Measurements from ENCODE around the gene HSFX3.
"Not testable (repeated sequence)": the region's sequence is repeated elsewhere in the genome, so short reads cannot be mapped to it uniquely, and the experiment has no call there.

The HSFX3 gene

GRCh38 chrX:149541521-149542047, 8.1 kb downstream of the HSFX3 start:
- POLR2A ChIA-PET, result interaction anchor here (2.1 to 3.2 kb wide), 3 partner anchors 28 to 398 kb away, joined by 9 to 30 read pairs (median 17); partner anchors contain the start of genes EOLA2 and IDS
- TF ChIP-seq, protein P1, sequence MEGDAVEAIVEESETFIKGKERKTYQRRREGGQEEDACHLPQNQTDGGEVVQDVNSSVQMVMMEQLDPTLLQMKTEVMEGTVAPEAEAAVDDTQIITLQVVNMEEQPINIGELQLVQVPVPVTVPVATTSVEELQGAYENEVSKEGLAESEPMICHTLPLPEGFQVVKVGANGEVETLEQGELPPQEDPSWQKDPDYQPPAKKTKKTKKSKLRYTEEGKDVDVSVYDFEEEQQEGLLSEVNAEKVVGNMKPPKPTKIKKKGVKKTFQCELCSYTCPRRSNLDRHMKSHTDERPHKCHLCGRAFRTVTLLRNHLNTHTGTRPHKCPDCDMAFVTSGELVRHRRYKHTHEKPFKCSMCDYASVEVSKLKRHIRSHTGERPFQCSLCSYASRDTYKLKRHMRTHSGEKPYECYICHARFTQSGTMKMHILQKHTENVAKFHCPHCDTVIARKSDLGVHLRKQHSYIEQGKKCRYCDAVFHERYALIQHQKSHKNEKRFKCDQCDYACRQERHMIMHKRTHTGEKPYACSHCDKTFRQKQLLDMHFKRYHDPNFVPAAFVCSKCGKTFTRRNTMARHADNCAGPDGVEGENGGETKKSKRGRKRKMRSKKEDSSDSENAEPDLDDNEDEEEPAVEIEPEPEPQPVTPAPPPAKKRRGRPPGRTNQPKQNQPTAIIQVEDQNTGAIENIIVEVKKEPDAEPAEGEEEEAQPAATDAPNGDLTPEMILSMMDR (IDR thresholded peaks at IDR 0.05; ENCODE audit: control extremely low read depth, extremely low read depth, low read depth, missing control alignments), result no peak
- CTCF ChIA-PET, result interaction anchor here (1.1 kb wide), 1 partner anchor 29 kb away, joined by 3 read pairs; no protein-coding TSS in a partner anchor
- no peak for DNase-seq (ENCODE audit: extremely low spot score)

DNA sequence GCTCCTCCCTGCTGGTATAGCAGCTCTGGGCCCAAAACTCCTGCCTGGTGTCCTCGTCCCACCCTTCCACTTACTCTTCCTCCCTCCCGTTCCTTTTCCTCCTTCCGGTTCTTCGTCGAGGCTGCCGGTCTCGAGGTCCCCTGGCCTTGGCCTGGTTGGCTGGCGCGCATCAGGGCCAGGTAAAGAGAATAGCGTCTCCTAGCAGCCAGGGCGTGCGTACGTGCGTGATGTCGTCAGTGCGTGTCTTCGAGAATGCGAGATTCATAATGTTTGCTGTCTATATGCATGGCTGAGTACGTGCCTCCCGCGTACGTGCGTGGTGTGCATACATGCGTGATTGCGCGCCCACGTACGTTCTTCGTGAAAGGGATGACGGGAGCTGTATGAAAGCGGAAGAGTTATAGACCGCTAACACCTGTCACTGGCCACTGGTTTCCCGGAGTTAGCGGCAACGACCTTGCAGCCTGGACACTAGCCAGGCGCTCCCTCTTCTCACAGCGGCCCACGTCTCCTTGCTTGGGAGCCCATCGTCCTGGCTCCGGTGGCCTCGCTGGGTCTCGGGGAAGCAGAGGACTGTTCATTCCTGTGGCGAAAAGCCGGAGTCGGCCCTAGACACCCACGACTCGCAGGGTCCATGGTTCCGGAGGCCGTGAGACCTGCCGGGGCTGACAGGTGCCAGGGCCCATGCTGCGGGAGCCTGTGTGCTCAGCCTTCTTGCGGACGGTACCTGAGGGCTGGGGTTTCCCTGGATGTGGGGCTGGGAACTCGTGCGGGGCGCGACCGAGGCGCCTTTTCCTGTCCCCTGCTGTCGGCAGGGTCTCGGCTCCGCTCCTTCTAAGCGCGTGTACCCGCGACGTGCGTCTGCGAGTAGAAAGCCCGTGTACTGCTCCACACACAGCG, 8.9 kb downstream of the HSFX3 start, which contains the start of gene EOLA1:
Gene EOLA1, plus strand, starts transcription at position 392 of the 900 bp plus-strand sequence. CDS start 4,619 bp downstream, outside the sequence.
- CTCF ChIA-PET, result interaction anchor here (0.6 to 1.8 kb wide), 6 partner anchors 10 to 397 kb away, joined by 3 to 11 read pairs (median 4); partner anchors contain the start of gene EOLA2
- DNase-seq (ENCODE audit: extremely low spot score), result peak; percentile 71
- POLR2A ChIA-PET, result interaction anchor here (0.6 to 3.2 kb wide), 6 partner anchors 9 to 1644 kb away, joined by 4 to 30 read pairs (median 10); partner anchors contain the start of genes EOLA2 and IDS
- TF ChIP-seq, protein P1 (IDR thresholded peaks at IDR 0.05; ENCODE audit: control extremely low read depth, extremely low read depth, low read depth, missing control alignments), result no peak

GRCh38 chrX:149540131-149540620, 9.5 kb downstream of the HSFX3 start:
- ChIA-PET POLR2A (interaction anchor here (0.6 to 3.2 kb wide), 6 partner anchors 9 to 1644 kb away, joined by 4 to 30 read pairs (median 10); partner anchors contain the start of genes EOLA2 and IDS), CTCF (interaction anchor here (0.6 to 1.8 kb wide), 7 partner anchors 10 to 398 kb away, joined by 3 to 11 read pairs (median 5); partner anchors contain the start of gene EOLA2)
- peak; percentile 87 for DNase-seq (ENCODE audit: extremely low spot score)
- TF ChIP-seq, protein P1 (IDR thresholded peaks at IDR 0.05; ENCODE audit: control extremely low read depth, extremely low read depth, low read depth, missing control alignments), result no peak

DNA sequence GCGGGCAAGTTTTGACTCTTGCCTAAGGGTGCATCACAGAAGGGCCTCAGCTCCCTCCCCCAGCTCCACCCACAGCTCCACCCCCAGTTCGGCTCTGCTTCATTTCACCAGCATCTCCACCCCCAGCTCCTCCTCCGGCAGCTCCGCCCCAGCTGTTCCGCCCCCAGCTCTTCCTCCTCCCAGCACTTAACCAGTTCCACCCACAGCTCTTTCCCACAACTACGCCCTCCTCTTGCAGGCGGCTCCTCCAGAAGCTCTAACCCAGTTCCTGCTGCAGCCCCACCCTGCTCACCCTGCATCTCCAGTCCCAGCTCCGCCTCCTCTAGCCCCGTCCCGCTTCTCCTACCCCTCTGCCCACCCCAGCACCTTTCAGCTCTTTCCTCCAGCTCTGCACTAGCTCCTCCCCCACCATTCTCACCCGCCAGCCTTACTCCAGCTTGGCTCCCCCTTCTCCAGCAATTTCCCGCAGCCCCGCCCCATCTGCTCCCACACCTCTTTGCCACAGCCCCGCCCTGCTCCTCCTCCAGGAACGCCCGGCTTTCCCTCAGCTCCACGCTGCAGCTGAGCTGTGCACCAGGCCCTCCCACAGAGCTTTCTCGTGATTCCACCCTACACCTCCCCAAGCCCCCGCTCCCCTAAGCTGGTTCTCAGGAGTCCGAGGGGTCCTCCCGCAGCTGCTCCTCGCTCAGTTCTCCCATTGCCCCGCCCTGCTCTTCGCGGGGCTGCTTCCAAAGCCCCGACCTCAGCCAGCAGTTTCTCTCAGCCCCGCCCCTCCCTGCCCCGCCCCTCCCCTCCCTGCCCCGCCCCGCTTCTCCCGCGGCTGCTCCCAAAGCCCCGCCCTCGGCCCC, 10.2 kb downstream of the HSFX3 start:
- TF ChIP-seq, protein P1 (IDR thresholded peaks at IDR 0.05; ENCODE audit: control extremely low read depth, extremely low read depth, low read depth, missing control alignments), result no peak
- peak; percentile 79 for DNase-seq (ENCODE audit: extremely low spot score)
- ChIA-PET CTCF (interaction anchor here (0.9 to 1.8 kb wide), 5 partner anchors 9 to 399 kb away, joined by 3 to 11 read pairs (median 5); partner anchors contain the start of gene EOLA2), POLR2A (interaction anchor here (1.6 to 3.2 kb wide), 5 partner anchors 8 to 400 kb away, joined by 4 to 30 read pairs (median 10); partner anchors contain the start of genes EOLA2 and IDS)

DNA sequence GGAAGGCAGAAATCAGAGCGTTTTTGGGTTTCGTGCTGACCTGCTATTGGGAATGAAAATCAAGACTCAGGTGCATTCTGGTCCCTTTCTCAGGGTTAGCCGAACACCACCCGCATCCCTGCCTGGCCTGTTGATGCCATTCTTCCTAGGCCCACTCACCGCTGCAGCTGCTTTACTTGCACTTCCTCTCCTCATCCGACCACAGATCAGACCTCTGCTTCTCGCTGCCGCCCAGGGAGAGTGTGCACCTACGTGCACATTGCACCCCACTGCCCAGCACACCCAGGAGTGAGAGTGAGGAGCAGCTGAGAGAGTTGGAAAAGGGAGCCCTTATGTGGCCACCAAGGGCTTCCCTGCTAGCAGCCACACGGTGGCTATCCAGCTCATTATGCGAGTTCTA, 12.2 kb downstream of the HSFX3 start:
- POLR2A ChIA-PET; DNase-seq (ENCODE audit: extremely low spot score); CTCF ChIA-PET: not testable (repeated sequence)

DNA sequence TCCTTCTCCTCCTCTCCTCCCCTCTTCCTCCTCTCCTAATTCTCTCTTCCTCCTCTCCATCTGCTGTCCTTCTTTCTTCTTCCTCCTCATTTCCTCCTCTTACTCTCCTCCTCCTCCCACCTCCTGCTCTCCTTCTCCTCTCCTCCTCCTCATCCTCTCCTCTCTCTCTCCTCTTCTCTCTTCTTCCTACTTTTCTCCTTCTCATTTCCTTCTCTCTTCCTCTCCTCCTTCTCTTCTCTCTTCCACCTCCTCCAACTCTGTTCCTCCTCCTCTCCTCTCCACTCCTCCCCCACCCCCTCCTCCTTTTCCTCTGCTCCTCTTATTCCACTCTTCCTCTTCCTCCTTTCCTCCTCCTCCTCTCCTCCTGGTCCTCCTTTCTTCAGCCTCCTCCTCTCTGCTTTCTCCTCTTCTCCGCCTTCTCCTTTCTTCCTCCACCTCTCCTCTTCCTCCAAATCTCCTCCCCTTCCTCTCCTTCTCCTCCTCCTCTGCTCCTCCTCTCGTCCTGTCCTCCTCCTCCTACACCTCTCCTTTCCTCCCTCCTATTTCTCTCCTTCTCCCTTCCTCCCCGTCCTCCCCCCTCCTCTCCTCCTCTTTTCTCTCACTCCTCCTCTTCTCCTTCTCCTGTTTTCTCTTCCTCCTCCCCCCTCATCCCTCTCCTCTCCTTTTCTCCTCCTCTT, 14.7 kb downstream of the HSFX3 start:
- POLR2A ChIA-PET; CTCF ChIA-PET; DNase-seq (ENCODE audit: extremely low spot score): not testable (repeated sequence)

DNA sequence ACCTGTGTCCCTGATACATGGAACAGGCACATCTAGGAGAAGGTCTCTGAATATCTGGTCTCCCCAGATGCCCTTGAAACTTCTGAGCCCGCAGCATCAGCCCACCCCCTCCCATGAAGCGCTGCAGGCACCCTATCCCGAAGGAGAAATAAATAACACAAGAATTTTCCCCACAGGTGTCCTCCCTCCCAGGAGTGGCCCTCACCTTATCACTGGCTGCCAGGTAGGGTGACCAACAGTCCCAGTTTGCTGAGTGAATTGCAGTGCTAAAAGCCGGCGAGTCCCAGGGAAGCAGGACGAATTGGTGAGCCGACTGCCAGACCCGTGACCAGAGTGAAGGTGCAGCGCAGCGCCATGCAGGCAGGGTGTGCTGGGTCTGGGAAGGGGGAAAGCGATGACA, 15.7 kb downstream of the HSFX3 start:
- DNase-seq (ENCODE audit: extremely low spot score); CTCF ChIA-PET; POLR2A ChIA-PET: not testable (repeated sequence)

DNA sequence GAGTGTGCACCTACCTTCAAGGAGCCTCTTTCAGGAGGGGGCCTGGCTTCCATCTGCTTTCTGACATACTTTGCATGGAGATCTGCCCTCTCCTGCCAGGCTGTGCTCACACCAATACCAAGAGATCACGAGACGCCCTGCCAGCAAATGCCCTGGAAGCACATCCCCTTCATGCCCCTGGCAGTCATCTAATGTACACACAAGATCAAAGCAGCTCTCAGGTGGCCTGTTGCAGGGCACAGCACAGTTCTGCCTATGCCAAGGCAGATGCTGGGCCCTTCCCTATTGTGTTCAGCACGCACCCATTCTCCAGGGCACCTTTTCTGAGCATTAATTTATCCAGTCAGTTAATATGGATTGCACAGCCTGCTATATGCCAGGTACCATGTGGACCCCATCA, 16.9 kb downstream of the HSFX3 start:
- POLR2A ChIA-PET; CTCF ChIA-PET; DNase-seq (ENCODE audit: extremely low spot score): not testable (repeated sequence)

All from GM10248 (cell line).